Stimulated activated CD8-positive, alpha-beta memory T cell treated with anti-CD3 and anti-CD28 coated beads, Interleukin-7, amount 100 ng/mL, for 1 hour (primary cell): ENCODE results near the gene KIAA1217.
"Not testable (repeated sequence)": the region's sequence is repeated elsewhere in the genome, so short reads cannot be mapped to it uniquely, and the experiment has no call there.

Experiments used
- DNase-seq, 2 donors: peaks; one replicate each; pipeline ENCODE4 v3.0.0-alpha.2; 2020; ENCODE audit warnings: low read depth in 2 of 2

KIAA1217 gene

GRCh38 chr10:24339387-24339786 is 130.4 kb downstream of the KIAA1217 start:
- no peak for DNase-seq

GRCh38 chr10:24340446-24340845 is 131.5 kb downstream of the KIAA1217 start:
- no peak for DNase-seq

GRCh38 chr10:24340883-24341282 is 131.9 kb downstream of the KIAA1217 start:
- no peak for DNase-seq

GRCh38 chr10:24341371-24341770 is 132.4 kb downstream of the KIAA1217 start:
- no peak for DNase-seq

GRCh38 chr10:24341897-24342296 is 133.0 kb downstream of the KIAA1217 start:
- no peak for DNase-seq

GRCh38 chr10:24343686-24344085 is 134.7 kb downstream of the KIAA1217 start:
- DNase-seq: no peak

GRCh38 chr10:24344279-24344678 is 135.3 kb downstream of the KIAA1217 start:
- DNase-seq: no peak

GRCh38 chr10:24344695-24345463 is 135.9 kb downstream of the KIAA1217 start:
- no peak for DNase-seq

- DNase-seq: no peak
Observed at GRCh38 chr10:24346877-24347519, 138.1 kb downstream of the KIAA1217 start.

- DNase-seq: no peak
Observed at GRCh38 chr10:24349379-24350001, 140.6 kb downstream of the KIAA1217 start.

- DNase-seq: no peak
Observed at GRCh38 chr10:24350070-24350921, 141.4 kb downstream of the KIAA1217 start.

- DNase-seq: not testable (repeated sequence)
Observed at GRCh38 chr10:24350922-24351225, 141.9 kb downstream of the KIAA1217 start.

GRCh38 chr10:24351961-24352360 is 143.0 kb downstream of the KIAA1217 start:
- DNase-seq: no peak

GRCh38 chr10:24352399-24352798 is 143.5 kb downstream of the KIAA1217 start:
- DNase-seq: no peak

- DNase-seq: no peak
Observed at GRCh38 chr10:24353319-24353718, 144.4 kb downstream of the KIAA1217 start.

- no peak for DNase-seq
Observed at GRCh38 chr10:24355056-24355688, 146.2 kb downstream of the KIAA1217 start.

- DNase-seq: no peak
Observed at GRCh38 chr10:24357344-24358004, 148.5 kb downstream of the KIAA1217 start.

GRCh38 chr10:24358022-24358421 is 149.1 kb downstream of the KIAA1217 start:
- DNase-seq: no peak

- no peak for DNase-seq
Observed at GRCh38 chr10:24360282-24361127, 151.6 kb downstream of the KIAA1217 start.

GRCh38 chr10:24363070-24363469 is 154.1 kb downstream of the KIAA1217 start:
- DNase-seq: no peak
